ENCODE measurements around the gene LPGAT1.
"Not testable (repeated sequence)": the region's sequence is repeated elsewhere in the genome, so short reads cannot be mapped to it uniquely, and the experiment has no call there.

The LPGAT1 gene, protein sequence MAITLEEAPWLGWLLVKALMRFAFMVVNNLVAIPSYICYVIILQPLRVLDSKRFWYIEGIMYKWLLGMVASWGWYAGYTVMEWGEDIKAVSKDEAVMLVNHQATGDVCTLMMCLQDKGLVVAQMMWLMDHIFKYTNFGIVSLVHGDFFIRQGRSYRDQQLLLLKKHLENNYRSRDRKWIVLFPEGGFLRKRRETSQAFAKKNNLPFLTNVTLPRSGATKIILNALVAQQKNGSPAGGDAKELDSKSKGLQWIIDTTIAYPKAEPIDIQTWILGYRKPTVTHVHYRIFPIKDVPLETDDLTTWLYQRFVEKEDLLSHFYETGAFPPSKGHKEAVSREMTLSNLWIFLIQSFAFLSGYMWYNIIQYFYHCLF

DNA sequence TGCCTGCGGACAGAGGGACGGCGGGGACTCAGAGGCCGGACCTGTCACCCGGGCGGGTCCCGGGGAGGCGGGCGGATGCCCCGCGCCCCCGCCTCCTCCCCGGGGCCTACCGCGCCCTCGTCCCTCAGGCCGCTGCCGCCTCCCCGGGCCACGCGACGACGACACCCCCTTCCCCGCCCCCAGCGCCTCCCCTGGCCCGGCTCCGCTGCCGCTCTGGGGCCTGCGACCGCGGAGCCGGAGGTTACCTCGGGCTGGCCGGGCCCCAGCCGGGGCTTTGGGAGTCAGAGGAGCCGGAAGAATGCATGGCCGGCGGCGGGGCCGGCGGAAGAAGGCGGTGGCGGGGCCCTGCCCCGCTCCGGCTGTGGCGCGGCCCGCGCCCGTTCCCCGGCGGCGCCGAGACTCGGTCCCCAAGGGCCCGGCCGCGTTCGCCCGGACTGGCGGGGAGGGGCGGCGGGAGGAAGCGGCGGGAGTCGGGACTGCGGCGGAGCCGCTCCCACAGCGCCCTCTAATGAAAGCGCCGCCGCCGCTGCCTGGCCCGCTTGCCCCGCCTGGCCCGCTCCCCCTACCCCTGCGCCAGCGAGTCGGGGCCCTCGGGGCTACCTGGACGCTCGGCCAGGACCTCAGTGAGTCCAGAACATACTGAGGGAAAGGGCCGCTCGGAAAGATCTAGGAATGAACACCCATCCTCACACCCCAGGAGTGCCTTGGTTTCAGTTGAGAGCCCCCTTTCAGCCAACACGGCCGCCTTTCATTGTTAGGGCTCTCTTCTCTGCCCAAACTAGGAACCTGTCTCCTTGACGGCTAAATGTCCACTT, at the start of gene LPGAT1:
Gene LPGAT1, minus strand, starts transcription at position 436 of the 815 bp plus-strand sequence. CDS start 1,467 bp downstream, outside the sequence.
- H3K4me3 ChIP-seq (ENCODE audit: low read length) = peak within 1 kb of the TSS; percentile 59
- DNase-seq (ENCODE audit: low read depth) = peak; percentile 78
- TF ChIP-seq, protein P1, sequence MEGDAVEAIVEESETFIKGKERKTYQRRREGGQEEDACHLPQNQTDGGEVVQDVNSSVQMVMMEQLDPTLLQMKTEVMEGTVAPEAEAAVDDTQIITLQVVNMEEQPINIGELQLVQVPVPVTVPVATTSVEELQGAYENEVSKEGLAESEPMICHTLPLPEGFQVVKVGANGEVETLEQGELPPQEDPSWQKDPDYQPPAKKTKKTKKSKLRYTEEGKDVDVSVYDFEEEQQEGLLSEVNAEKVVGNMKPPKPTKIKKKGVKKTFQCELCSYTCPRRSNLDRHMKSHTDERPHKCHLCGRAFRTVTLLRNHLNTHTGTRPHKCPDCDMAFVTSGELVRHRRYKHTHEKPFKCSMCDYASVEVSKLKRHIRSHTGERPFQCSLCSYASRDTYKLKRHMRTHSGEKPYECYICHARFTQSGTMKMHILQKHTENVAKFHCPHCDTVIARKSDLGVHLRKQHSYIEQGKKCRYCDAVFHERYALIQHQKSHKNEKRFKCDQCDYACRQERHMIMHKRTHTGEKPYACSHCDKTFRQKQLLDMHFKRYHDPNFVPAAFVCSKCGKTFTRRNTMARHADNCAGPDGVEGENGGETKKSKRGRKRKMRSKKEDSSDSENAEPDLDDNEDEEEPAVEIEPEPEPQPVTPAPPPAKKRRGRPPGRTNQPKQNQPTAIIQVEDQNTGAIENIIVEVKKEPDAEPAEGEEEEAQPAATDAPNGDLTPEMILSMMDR (IDR thresholded peaks at IDR 0.05; ENCODE audit: insufficient read depth, low read depth, low read length, missing control alignments) = peak; percentile 30

DNA sequence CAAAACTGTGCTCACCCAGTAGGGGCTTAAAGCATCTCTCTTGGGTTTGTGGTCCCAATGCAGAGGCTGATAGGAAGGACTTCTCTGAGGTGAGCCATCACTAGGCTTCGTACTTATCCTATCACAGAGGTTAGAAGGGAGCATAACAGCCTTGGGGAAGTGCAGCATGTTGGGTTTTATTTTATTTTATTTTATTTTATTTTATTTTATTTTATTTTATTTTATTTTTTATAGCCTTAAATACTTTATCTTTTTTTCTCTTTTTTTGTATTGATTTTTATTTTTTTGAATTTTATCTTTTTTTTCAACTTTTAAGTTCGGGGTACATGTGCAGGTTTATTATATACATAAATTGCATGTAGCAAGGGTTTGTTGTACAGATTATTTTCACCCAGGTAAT, 48.9 kb upstream of the LPGAT1 start:
- H3K4me3 ChIP-seq (ENCODE audit: low read length) = no peak overlapping the region
- TF ChIP-seq, protein P1 (IDR thresholded peaks at IDR 0.05; ENCODE audit: insufficient read depth, low read depth, low read length, missing control alignments) = no peak
- DNase-seq (ENCODE audit: low read depth) = no peak

DNA sequence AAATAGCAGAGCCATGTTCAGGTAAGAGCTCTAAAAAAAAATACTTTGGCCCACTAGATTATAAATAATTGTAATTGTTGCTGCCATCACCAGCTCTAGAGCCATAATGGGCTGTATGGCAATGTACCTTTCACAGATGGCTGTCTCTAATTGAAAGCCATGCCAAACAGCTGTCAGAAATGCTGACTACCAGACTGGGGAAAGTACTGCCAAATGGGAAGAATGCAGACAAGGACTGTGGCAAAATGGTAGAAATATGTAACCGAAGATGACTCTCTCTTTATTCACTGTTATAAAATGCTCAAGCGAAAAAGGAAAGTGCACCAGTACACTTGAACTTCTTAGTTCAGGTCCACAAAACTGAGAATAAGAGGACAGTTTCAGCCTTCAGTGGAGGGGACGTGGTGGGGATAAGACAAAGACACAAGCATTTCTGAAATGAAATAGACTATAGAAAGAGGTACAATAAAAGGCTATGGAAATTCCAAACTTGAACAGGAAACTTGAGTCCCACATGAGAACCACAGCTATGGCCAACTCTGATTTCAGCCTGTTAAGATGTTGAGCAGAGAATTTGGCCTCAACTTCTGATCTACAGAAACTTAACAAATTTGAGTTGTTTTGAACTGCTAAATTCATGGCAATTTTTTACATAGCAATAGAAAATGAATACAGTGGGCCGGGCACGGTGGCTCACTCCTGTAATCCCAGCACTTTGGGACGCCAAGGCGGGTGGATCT, 46.5 kb upstream of the LPGAT1 start:
- no peak for DNase-seq (ENCODE audit: low read depth)
- H3K4me3 ChIP-seq (ENCODE audit: low read length) = no peak overlapping the region
- TF ChIP-seq, protein P1 (IDR thresholded peaks at IDR 0.05; ENCODE audit: insufficient read depth, low read depth, low read length, missing control alignments) = no peak

DNA sequence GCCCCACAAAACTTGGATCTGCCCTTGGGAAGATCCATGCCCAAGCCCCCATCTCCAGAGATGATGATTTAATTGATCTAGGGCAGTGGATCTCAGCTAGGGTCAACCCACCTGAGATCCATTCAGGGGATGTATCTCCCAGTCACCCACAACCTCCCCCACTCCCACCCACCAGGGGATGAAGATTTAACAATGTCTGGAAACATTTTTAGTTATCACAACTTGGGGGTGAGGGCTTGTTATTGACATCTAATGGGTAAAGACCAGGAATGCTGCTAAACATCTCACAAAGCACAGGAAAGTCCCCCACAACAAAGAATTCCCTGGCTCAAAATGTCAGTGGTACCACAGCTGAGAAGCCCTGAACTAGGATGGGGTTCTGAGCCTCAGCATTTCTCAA, 45.0 kb upstream of the LPGAT1 start:
- DNase-seq (ENCODE audit: low read depth) = no peak
- H3K4me3 ChIP-seq (ENCODE audit: low read length) = no peak overlapping the region
- TF ChIP-seq, protein P1 (IDR thresholded peaks at IDR 0.05; ENCODE audit: insufficient read depth, low read depth, low read length, missing control alignments) = no peak

DNA sequence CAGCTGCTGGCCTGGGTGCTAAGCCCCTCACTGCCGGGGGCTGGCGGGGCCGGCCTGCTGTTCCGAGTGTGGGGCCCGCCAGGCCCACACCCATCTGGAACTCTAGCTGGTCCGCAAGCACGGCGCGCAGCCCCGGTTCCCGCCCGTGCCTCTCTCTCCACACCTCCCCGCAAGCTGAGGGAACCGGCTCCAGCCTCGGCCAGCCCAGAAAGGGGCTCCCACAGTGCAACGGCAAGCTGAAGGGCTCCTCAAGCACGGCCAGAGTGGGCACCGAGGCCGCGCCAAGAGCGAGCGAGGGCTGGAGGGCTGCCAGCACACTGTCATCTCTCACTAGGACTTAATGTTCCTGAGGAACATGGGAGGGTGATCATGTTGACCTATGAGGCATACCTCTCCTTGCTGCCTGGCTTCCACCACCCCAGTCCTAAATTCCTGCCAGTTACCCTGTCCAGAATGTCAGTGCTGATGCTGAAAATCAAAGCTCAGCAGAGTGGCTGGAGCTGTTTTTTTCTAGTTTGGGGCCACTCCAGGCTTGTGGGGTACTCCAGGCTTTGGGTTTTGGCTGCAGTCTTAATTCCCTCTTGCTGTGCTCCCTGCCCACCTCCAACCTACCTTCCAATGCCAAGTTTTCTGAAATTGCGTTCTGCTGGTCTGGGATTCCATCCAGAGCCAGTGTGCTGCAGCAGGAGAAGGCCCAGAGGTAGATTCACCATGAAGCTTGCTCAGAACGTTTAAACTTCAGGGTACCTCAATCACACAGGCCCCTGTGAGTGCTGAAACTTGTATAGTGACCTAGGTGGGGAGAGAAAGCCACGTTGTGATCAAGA, 44.2 kb upstream of the LPGAT1 start:
- TF ChIP-seq, protein P1 (IDR thresholded peaks at IDR 0.05; ENCODE audit: insufficient read depth, low read depth, low read length, missing control alignments) = no peak
- no peak overlapping the region for H3K4me3 ChIP-seq (ENCODE audit: low read length)
- DNase-seq (ENCODE audit: low read depth) = no peak

DNA sequence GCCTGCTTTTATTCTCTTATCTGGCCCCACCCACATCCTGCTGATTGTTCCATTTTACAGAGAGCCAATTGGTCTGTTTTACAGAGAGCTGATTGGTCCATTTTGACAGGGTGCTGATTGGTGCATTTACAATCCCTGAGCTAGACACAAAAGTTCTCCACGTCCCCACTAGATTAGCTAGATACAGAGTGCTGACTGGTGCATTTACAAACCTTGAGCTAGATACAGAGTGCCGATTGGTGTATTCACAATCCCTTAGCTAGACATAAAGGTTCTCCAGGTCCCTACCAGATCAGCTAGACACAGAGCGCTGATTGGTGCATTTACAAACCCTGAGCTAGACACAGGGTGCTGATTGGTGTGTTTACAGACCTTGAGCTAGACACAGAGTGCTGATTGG, 43.2 kb upstream of the LPGAT1 start:
- not testable (repeated sequence) for H3K4me3 ChIP-seq (ENCODE audit: low read length); DNase-seq (ENCODE audit: low read depth)
